WERI-Rb-1 (cell line): ENCODE results near the gene RASA2.

Experiments
- DNase-seq: peaks from one replicate; pipeline ENCODE4 v3.0.0-alpha.2; 2020
- H3K27ac ChIP-seq: fragments of 250-450 bp; sonication (Bioruptor Pico); 2 replicates; pipeline ENCODE4 v1.5.1; 2020; ENCODE audit warnings: mild to moderate bottlenecking, moderate library complexity
- H3K27me3 ChIP-seq: fragments of 250-450 bp; sonication (Bioruptor Pico); 2 replicates; pipeline ENCODE4 v1.5.1; 2021; ENCODE audit warnings: mild to moderate bottlenecking, low read depth, moderate library complexity; ENCODE audit not compliant: insufficient read depth, severe bottlenecking
- H3K36me3 ChIP-seq: fragments of 250-450 bp; sonication (Bioruptor Pico); 2 replicates; pipeline ENCODE4 v1.5.1; 2020; ENCODE audit warnings: mild to moderate bottlenecking, moderate library complexity
- H3K4me3 ChIP-seq: 2 replicates; pipeline ENCODE4 v1.5.1; 2011; ENCODE audit warnings: low read depth, mild to moderate bottlenecking, control low read depth, low read length
- H3K9me3 ChIP-seq: fragments of 250-450 bp; sonication (Bioruptor Pico); 2 replicates; pipeline ENCODE4 v1.5.1; 2021; ENCODE audit warnings: mild to moderate bottlenecking, moderate library complexity; ENCODE audit not compliant: severe bottlenecking
- TF ChIP-seq, protein P1 (sequence below): IDR thresholded peaks from 2 replicates; pipeline ENCODE4 v1.5.1; 2011; ENCODE audit warnings: low read depth, mild to moderate bottlenecking, control low read depth, inconsistent platforms, low read length

Gene RASA2

DNA sequence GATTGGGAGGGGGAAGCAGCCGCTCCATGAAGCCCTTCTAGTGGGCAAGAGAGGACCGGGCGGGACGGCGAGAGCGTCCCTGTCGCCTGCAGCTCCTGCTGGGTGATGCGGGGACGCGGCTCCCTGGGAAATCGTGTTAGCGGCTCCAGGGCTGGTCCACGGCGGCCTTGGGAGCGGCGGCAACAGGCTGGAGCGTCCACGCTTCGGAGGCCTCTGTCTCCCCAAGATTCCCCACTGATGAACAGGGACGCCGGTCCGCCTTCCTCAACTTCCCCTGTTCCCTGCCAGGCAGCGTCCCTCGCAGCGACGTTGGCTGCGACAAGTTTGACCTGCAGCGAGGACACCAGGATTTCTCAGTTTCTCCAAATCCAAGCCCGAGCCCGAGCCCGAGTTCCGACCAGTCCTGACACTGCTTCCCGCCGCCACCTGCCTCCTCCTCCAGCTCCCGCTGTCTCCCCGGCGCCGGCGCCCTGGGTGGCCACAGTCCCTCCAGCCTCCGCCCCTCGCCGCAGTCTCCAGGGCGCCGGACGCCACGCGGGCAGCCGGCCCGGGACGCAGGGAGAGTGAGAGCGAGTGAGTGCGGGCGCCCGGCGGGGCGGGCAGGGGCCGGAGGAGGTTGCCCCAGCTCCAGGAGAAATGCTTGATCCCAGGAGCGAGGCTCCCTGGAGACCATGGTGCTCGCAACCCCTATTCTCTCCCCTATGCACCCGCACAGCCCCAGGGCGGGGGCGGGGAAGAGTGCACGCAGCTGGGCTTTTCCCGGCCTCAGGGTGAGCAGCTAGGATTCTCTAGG is 173.2 kb downstream of the RASA2 start:
- TF ChIP-seq, protein P1, sequence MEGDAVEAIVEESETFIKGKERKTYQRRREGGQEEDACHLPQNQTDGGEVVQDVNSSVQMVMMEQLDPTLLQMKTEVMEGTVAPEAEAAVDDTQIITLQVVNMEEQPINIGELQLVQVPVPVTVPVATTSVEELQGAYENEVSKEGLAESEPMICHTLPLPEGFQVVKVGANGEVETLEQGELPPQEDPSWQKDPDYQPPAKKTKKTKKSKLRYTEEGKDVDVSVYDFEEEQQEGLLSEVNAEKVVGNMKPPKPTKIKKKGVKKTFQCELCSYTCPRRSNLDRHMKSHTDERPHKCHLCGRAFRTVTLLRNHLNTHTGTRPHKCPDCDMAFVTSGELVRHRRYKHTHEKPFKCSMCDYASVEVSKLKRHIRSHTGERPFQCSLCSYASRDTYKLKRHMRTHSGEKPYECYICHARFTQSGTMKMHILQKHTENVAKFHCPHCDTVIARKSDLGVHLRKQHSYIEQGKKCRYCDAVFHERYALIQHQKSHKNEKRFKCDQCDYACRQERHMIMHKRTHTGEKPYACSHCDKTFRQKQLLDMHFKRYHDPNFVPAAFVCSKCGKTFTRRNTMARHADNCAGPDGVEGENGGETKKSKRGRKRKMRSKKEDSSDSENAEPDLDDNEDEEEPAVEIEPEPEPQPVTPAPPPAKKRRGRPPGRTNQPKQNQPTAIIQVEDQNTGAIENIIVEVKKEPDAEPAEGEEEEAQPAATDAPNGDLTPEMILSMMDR, result no peak
- H3K27me3 ChIP-seq, result no peaks in the 10 kb centered on the region
- peak overlapping the region; percentile 48 for H3K27ac ChIP-seq
- H3K36me3 ChIP-seq, result no peaks in the 10 kb centered on the region
- peak overlapping the region; percentile 48 for H3K4me3 ChIP-seq
- H3K9me3 ChIP-seq, result no peaks in the 10 kb centered on the region
- peak; percentile 75 for DNase-seq

GRCh38 chr3:141660614-141660947 is 173.8 kb downstream of the RASA2 start:
- Histone ChIP-seq H3K36me3 (no peaks in the 10 kb centered on the region), H3K27ac (peak overlapping the region; percentile 48), H3K27me3 (no peaks in the 10 kb centered on the region), H3K9me3 (no peaks in the 10 kb centered on the region), H3K4me3 (peak overlapping the region; percentile 48)
- no peak for DNase-seq
- TF ChIP-seq, protein P1, result no peak

- H3K27ac ChIP-seq, result no peak overlapping the region
- no peaks in the 10 kb centered on the region for H3K36me3 ChIP-seq
- TF ChIP-seq, protein P1, result no peak
- no peak for DNase-seq
- no peaks in the 10 kb centered on the region for H3K9me3 ChIP-seq
- no peaks in the 10 kb centered on the region for H3K27me3 ChIP-seq
- H3K4me3 ChIP-seq, result no peak overlapping the region
Measured at GRCh38 chr3:141661229-141662196, 174.7 kb downstream of the RASA2 start.

GRCh38 chr3:141663993-141664392 is 177.2 kb downstream of the RASA2 start:
- no peak overlapping the region for H3K27ac ChIP-seq
- no peaks in the 10 kb centered on the region for H3K27me3 ChIP-seq
- H3K4me3 ChIP-seq, result no peak overlapping the region
- TF ChIP-seq, protein P1, result no peak
- DNase-seq, result no peak
- peaks cover 5% of the 10 kb centered on the region for H3K9me3 ChIP-seq
- no peaks in the 10 kb centered on the region for H3K36me3 ChIP-seq
